ENCODE results near the gene LIN7A.

Gene LIN7A, protein sequence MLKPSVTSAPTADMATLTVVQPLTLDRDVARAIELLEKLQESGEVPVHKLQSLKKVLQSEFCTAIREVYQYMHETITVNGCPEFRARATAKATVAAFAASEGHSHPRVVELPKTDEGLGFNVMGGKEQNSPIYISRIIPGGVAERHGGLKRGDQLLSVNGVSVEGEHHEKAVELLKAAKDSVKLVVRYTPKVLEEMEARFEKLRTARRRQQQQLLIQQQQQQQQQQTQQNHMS

DNA sequence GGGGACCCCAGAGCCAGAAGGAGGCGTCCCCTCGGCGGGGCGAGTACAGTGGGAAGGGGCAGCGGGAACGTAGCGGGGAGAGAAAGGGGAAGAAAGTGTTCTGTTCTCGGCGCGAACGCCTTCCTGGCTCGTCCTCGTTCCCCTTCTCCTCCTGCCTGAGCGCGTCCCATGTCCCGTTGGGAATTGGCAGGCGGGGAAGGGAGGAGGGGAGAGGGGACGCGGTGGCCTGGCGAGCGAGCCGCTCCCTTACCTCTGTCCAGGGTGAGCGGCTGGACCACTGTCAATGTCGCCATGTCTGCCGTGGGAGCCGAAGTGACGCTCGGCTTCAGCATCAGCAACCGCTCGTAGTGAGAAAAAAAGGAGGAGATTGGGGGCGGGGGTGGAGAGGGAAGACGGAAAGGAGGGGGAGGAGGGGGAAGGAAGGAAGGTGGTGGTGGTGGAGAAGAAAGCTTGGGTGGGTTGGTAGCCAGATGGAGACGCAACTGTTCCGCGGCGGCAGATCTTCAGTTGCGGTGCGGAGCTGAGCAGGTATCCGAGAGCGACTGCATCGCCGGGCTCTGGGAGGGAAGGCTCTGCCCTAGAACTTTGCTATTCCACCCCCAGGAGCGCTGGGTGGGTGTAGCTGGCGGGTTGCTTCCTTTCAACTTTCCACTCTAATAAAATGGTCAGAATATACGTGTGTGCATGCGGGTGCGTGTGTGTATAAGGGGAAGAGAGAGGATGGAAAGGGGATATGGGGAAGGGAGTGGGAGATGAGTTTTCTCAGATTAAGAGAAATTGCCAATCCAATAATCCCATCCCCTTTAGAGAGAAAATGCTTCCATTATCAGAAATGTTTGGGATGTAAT lies at the start of gene LIN7A:
TSS of gene LIN7A (minus strand) at position 544 of the 848 bp plus-strand sequence. CDS start at position 332, 212 bp downstream.
- no peak for DNase-seq

DNA sequence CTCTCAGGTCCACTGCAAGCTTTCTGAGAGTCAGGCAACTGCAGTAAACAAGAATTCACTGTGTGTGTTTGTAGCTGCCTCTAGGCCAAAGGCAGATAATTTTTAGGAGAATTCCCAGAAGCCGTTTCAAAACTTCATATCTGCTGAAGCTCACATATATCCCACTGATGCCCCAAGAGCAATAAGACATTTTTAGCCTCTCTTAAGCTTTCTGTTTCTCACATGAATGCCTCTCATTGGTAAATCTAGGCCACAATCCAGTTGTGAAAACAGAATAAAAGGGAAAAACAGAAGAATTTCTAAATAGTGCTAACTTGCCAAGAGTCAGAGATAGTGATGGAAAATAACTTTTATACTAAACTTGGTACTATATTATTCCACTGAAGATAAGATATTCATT lies 48.5 kb upstream of the LIN7A start:
- no peak for DNase-seq

DNA sequence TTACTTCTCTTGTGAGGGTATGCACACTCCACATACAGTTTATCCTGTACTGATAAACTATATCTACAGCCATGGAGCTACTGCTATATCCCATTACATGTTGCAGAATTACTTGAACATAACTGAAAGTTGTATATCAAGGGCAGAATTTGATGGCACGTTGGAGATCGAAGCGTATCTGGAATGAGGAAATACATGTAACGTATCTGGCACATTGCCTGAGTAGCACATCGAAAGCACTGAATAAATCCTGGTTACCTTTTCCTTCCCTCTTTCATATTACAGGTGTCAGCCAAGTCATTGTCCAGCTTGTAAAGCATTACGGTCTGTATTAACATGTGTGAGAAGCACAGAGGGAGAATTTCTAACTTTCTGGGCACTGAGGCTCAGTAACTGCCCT lies 42.1 kb upstream of the LIN7A start:
- no peak for DNase-seq

DNA sequence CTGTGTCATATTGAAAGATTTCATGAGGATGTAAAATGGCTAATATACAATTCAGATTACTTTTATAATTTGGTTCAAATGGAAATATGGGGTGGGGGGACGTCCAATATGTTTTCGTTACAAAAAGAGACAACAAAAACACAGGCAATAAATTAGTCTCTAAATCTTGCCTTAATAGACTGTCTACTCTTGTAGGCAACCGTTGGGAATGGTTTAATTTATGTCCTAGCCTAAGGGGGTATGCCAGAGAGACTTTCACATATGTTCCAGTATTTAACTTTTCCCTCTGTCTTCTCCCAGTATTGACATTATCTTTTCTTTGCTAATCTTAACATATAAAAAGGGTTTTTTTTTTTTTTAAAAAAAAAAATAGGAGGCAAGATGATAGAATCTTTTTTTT lies 41.5 kb upstream of the LIN7A start:
- no peak for DNase-seq

DNA sequence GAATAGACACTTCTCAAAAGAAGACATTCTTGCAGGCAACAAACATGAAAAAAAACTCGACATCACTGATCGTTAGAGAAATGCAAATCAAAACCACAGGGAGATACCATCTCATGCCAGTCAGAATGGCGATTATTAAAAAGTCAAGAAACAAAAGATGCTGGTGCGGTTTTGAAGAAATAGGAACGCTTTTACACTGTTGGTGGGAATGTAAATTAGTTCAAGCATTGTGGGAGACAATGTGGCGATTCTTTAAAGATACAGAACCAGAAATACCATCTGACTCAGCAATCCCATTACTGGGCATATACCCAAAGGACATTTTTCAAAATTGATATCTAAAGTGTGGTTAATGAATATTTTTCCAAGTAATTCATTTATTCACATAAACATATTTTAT lies 39.6 kb upstream of the LIN7A start:
- DNase-seq = no peak

DNA sequence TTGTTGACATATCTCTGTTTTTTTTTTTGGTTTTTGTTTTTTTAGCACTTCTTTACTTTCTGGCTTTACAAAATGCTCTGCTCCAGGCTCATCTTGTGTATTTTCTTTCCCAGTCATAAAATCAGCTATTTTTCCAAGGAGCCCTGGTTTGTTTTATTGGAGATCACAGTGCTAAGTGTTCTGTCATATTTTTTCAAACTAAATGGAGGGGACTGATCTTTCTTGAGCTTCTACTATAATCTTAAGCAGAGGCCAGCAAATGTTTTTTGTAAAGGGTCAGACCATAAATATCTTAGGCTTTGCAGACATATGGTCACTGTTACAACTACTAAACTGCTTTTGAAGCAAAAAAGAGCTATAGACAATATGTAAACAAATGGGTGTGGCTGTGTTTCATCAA lies 30.6 kb upstream of the LIN7A start:
- no peak for DNase-seq

DNA sequence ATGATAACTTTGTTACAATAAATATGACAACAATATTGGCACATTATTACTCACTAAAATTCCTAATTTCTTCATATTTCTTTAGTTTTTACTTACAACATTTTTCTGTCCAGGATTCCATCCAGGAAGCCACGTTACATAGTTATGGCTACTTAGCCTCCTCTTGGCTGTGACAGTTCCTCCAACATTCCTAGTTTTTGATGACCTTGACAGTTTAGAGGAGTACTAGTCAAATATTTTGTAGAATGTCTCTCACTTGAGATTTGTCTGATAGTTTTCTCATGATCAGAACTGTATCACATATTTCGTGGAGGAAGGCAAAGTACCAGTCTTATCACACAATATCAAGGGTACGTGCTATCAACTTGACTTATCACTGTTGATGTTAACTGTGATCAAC lies 29.8 kb upstream of the LIN7A start:
- no peak for DNase-seq

DNA sequence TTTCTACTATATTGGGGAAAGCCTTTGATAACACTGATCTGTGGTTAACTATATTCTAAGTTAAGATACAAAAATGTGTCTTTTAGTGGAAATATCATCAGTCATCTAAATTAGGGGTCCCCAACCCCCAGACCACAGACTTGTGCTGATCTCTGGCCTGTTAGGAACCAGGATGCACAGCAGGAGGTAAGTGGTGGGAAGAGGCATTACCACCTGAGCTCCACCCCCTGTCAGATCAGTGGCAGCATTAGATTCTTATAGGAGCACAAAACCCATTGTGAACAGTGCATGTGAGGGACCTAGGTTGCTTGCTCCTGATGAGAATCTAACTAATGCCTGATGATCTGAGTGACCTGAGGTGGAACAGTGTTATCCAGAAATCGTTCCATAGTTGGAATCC lies 28.3 kb upstream of the LIN7A start:
- DNase-seq = no peak

DNA sequence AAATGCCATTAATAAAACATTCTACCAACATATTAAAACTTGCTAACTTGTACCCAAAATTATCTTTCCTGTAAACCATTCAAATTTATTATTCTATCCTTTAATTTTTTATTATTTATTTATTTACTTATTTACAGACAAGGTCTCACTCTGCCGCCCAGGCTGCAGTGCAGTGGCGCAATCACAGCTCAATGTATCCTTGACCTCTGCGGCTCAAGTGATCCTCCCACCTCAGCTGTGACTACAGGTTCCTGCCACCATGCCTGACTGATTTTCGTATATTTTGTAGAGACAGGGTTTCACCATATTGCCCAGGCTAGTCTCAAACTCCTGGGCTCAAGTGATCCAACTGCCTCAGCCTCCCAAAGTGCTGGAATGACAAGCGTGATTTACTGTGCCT lies 20.4 kb upstream of the LIN7A start:
- no peak for DNase-seq

DNA sequence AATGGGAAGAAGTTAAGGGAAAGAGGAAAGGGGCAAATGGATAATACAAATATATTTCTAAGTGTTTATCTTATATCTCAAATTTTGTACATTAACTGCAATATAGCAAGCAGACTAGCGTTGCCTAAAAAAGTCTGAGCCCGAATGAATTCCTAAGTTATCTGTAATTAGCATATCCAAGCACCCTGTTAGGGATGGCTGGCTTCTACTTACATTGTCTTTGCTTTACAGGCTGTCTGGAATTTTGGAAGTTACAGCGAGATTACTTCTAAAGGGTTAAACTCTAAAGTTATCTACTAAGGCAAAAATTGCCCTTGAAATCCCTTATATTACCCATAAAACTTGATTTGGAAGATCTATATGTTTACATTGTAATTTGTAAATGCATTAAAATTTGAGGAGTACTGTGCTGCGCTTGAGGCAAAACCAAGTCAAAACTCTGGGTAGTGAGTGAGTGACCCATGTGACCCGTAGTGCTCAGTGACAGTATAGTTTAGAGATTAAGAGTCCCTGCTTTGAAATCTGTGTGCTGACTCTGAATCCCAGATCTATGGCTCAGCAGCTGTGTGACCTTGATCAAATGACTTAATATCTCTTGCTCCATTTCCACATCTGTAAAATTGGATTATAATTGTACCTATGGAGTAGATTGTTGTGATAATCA lies 17.3 kb upstream of the LIN7A start:
- no peak for DNase-seq

DNA sequence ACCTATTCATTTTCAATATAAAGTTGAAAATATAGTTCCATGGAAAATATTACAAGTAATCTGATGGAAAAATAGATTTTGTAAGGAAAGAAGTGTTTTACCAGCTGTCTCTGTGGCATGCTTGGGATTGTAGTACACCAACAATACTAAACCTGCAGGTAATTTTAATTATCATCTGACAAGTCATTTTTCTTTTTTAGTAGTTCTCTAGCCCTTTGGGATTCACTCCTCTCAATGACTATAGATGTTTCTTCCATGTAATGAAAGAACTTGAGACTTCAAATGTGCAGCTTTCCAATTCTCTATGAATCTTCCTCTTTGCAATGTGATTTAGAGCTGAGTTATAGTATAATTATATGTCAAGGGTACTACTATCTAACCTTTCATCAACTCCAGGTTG lies 14.7 kb upstream of the LIN7A start:
- no peak for DNase-seq

DNA sequence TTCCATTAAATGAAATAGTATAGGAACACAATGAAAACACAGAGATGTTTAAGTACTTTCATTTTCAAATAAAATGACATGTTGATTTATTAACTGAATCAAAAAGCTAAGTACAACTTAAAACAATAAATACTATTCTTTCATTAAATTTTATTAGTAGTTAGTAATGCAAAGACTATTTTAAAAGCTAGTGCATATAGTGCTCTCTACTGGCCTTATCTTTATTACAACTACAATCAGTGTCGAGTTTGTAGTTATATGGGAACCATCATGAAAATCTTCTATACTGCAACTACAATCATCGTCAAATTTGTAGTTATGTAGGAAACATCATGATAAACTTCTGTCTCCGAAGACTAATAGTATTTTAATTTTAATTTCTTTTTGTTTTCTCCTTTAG lies 8.9 kb upstream of the LIN7A start:
- no peak for DNase-seq

DNA sequence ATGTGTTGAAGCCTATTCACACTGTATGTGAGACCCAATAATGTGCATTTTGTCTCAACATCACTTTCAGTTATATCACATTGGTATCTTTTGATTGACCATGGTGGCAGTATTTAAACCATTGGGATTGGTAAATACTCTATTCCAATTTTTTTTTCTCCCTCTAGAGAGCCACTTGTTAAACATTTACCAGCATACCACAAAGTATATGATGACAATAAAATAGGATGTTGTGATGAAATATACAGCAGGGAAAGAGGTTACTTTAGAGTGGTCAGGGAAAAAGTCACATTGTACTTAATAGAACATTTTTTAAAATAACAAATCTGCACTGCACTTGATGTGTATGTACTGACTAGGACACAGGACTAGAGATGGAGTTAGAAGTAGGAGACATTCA lies 5.6 kb upstream of the LIN7A start:
- DNase-seq = no peak

DNA sequence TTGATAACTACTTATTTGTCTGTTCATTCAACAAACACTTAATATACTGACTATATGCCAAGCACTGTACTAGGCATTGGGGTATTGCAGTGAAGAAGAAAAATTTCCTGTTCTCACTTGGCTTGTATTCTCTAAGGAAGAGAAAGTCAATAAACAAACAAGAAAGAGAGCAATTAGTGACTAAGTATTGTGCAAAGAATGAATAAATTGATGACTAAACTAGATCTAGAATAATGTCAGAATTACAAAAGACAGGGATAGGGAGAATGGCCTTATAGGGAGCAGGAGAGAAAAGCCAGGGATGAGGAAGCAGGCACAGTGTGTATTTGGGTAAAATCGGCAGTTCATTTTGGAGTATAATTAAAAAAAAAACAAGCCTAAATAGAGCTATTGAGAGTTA lies 4.2 kb upstream of the LIN7A start:
- no peak for DNase-seq

DNA sequence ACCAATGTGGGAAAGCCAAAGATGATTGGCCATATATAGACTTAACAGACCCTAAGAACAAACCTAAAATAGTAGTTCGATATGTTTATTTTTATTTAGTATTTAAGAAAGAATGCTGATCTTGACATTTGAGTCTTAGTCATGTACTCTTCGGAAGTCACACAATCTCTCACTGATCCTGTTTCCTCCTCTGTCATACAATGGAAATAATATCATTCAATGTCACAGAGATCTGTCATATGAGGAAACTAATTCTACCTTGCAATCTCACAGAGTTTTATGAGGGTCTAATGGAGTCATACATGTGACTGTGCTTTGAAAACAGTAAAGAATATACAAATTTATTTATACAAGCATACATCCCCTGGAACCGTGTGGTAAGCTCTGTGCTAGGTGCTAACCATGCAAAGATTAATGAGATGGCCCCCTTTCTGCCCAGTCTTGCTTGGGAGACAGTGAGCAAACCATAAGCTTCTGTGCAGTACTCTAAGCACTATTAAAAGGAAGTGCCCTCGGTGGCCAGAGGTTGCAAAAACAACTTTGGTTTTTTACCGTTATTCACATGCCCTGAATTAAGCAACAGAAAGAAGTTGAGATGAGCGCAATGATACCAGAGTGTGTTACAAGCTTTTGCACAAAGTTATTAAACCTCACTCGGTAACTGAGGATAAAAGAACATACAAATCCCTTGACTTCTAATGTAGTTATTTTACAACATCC lies 1.7 kb upstream of the LIN7A start:
- no peak for DNase-seq

DNA sequence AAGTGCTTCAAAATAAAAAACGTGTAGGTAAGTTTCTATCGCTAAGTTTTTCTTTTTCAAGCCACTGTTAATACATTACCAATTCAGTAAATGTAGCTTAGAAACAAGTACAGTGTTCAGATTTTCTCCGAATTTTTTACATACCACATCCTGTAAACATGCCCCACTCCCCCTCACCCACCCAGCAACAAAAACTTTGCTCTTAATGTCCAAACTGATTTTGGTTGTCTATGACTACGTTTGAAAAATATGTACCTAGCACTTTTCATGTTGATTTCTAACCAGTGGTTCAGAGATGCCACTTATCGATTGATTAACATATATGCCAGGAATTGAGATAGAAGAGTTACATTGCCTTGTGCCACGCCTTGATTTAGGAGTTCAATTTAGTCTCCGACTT lies 663 bp upstream of the LIN7A start:
- no peak for DNase-seq

DNA sequence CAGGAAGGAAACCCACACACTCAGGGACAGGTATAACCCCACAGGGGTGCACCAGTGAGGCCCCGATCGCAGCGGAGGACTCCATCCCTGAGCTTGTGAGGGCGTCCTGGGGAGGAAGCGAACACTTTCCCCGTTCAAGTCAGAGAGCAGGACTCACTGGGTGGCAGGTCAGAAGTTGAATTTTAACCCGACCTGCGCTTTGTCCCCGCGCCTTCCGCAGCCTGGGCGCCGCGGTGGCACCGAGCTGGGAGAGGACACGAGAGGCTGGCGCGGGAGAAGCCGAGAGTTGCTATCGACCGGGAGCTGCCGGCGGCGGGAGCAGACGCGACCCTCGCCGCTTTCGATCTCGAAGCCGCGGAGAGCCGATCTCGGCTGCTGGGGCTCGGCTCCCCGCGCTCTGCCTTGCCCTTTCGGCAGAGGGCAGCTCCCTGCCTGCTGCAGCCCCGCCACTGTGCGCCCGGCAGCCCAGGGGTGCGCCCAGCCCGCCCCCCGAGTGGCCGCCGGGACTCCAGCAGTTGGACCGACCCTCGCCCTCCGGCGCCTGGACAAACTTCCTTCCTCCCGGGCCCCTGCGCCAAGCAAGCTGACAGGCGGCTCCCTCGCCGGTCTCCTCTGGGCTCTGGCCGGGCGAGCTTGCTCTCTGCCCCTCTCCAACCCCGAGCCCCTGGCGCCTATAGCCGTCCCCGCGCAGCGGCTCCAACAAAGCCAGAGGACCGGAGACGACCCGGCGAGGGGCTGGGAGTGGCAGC lies 918 bp downstream of the LIN7A start:
- no peak for DNase-seq

DNA sequence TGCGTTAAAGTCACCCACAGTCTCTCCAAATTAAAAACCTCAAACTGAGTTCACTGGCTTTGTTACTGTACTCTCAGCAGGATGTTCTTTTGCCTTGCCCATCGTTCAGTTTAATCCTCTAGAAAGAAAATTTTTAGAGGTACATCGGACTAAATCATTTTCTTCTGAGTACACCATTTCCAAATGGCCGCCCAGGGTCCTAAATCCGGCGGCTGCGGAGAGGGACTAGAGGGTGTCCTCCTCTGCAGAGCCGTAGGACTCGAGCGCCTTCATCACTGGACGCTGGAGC lies 1.4 kb downstream of the LIN7A start:
- no peak for DNase-seq

DNA sequence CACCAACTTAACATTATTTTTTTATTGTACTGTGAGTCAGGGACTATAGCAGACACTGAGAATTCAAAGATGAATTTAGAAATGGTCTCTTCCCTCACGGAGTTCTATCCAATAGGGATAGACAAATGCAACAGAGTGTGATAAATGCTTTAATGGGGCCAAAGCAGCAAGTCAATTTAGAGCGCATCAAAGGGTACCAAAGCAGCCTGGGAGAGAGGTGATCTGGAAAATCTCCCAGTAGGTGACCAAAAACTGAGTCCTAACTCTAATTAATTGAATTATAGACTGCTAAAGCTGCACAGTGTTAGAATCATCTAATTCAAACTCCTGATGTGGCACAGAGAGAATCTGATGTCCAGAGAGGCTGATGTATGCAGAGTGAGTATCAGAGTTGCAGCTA lies 2.6 kb downstream of the LIN7A start:
- no peak for DNase-seq

DNA sequence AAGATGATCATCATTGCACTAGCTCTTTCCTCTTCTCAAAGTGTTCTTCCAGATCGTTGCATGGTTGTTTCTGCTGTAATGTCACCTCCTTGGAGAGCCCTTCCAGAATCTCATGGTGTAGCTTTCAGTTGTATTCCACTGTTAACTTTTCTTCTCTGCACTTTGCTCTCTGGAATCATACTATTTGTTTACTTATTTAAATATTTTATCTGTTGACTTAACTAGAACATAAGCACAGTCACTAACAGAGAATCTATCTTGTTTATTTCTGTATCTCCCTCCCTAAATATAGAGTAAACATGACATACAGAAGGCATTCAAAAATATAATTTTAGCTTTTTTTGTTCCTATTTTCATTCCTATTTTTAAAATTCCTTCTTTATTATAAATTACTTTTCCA lies 11.8 kb downstream of the LIN7A start:
- DNase-seq = no peak

DNA sequence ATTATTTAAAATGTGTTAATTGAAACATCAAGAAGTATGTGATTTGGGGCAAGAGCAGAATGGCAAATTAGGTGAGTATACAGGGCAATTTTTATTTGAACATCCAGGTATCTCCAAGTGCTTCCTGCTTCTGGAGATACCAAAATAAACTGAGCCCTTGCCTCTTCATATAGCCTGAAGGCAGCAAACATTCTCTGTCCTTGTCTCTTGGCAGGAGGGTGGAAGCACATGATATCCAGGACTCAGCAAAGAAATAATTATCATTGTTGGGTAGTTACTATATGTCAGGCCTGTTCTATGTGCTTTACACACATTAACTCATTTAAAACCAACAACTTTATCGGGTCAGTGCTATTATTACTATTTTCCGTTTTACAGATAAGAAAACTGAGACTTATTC lies 12.5 kb downstream of the LIN7A start:
- no peak for DNase-seq

DNA sequence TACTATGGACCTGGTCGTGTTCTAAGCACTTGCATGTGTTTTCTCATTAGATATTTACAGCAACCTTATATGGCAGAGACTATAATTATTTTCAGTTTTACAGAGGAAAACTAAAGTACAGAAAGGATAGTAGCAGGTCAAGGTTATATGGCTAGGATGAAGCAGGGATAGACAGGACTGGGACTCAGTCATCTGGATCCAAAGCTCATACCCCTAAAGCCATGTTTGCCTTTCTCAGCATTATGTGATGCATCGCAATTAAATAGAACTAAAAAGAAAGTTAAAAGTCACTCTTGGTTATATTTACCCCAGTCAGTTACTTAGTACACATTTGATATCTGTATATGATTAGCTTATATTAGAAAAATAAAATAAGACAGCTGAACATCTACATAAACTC lies 13.3 kb downstream of the LIN7A start:
- DNase-seq = no peak

DNA sequence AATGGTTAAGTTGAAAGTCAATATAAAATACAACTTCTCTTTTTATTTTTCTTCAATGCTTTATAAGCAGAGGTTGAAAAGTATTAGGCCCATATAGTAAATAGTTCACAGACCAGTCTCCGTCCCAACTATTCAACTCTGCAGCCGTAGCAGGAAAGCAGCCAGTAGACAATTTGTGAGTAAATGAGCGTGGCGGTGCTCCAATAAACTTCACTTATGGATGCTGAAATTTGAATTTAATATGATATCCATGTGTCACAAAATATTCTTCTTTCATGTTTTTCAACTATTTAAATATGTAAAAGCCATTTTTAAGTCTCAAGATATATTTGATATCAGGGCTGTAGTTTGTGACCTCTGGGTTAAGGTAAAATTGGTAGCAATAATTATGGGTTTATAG lies 17.7 kb downstream of the LIN7A start:
- DNase-seq = no peak
